Right hindlimb (tissue), 1 donor: ENCODE results near the gene ADGRB3.
"Not testable (repeated sequence)": the region's sequence is repeated elsewhere in the genome, so short reads cannot be mapped to it uniquely, and the experiment has no call there.

Experiments
- DNase-seq: peaks from one replicate; pipeline ENCODE4 v3.0.0-alpha.2; 2018

Gene ADGRB3

GRCh38 chr6:69061066-69061465, 426.0 kb downstream of the ADGRB3 start:
- no peak for DNase-seq

GRCh38 chr6:69063401-69063800, 428.3 kb downstream of the ADGRB3 start:
- no peak for DNase-seq

- DNase-seq: no peak
Measured at GRCh38 chr6:69064226-69064625, 429.1 kb downstream of the ADGRB3 start.

- DNase-seq: no peak
Measured at GRCh38 chr6:69069881-69070280, 434.8 kb downstream of the ADGRB3 start.

GRCh38 chr6:69072796-69073195, 437.7 kb downstream of the ADGRB3 start:
- DNase-seq: no peak

GRCh38 chr6:69084746-69085335, 449.8 kb downstream of the ADGRB3 start:
- no peak for DNase-seq

GRCh38 chr6:69086689-69087088, 451.6 kb downstream of the ADGRB3 start:
- no peak for DNase-seq

- no peak for DNase-seq
Measured at GRCh38 chr6:69089539-69089938, 454.5 kb downstream of the ADGRB3 start.

- DNase-seq: peak; percentile 37
Measured at GRCh38 chr6:69090132-69090531, 455.1 kb downstream of the ADGRB3 start.

GRCh38 chr6:69096681-69097080, 461.6 kb downstream of the ADGRB3 start:
- no peak for DNase-seq

- no peak for DNase-seq
Measured at GRCh38 chr6:69097948-69098347, 462.9 kb downstream of the ADGRB3 start.

GRCh38 chr6:69098910-69099309, 463.8 kb downstream of the ADGRB3 start:
- DNase-seq: no peak

GRCh38 chr6:69100772-69101171, 465.7 kb downstream of the ADGRB3 start:
- no peak for DNase-seq

GRCh38 chr6:69102416-69102815, 467.3 kb downstream of the ADGRB3 start:
- DNase-seq: no peak

GRCh38 chr6:69105288-69105687, 470.2 kb downstream of the ADGRB3 start:
- DNase-seq: no peak

- DNase-seq: no peak
Measured at GRCh38 chr6:69106511-69106910, 471.4 kb downstream of the ADGRB3 start.

GRCh38 chr6:69111301-69111700, 476.2 kb downstream of the ADGRB3 start:
- DNase-seq: no peak

GRCh38 chr6:69116658-69117057, 481.6 kb downstream of the ADGRB3 start:
- DNase-seq: no peak

GRCh38 chr6:69121461-69122406, 486.7 kb downstream of the ADGRB3 start:
- not testable (repeated sequence) for DNase-seq

- DNase-seq: no peak
Measured at GRCh38 chr6:69122407-69122773, 487.3 kb downstream of the ADGRB3 start.

- no peak for DNase-seq
Measured at GRCh38 chr6:69128411-69128810, 493.3 kb downstream of the ADGRB3 start.

- DNase-seq: no peak
Measured at GRCh38 chr6:69129046-69129445, 494.0 kb downstream of the ADGRB3 start.

- DNase-seq: no peak
Measured at GRCh38 chr6:69135927-69136326, 500.8 kb downstream of the ADGRB3 start.

GRCh38 chr6:69138148-69138547, 503.1 kb downstream of the ADGRB3 start:
- no peak for DNase-seq
